ENCODE results near the gene NEK9.

The NEK9 gene

DNA sequence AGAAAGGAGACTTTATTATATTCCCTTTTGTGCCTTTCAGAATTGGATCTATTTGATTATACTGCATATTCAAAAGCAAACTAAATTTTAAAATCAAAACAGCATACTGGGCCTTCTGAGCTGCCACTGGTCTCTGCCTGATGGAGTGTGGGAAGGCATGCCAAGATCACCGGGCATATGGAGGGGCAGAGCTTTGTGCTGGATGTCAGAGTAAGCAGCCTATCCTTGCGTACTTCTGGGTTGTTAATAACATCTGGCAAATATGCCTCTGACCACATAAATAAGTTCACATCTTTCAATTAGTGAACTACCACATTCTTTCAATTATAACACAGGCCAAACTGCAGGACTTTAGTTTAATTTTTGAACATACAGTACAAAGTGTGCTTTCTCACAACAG, 93.9 kb downstream of the NEK9 start:
- no peaks in the 10 kb centered on the region for H3K36me3 ChIP-seq
- no peak overlapping the region for H3K27ac ChIP-seq
- H3K9me3 ChIP-seq, result no peaks in the 10 kb centered on the region

GRCh38 chr14:75030147-75030546, 96.7 kb downstream of the NEK9 start:
- H3K4me3 ChIP-seq (ENCODE audit: low read depth in 1 of 2, low read length in 1 of 2), result no peak overlapping the region
- no peak for TF ChIP-seq CTCF (IDR thresholded peaks at IDR 0.05)
- H3K9me3 ChIP-seq, result no peaks in the 10 kb centered on the region
- no peaks in the 10 kb centered on the region for H3K27me3 ChIP-seq
- no peaks in the 10 kb centered on the region for H3K36me3 ChIP-seq
- no peak overlapping the region for H3K27ac ChIP-seq
- H3K4me1 ChIP-seq (ENCODE audit: control insufficient read depth in 1 of 2, insufficient read depth in 1 of 2, low read depth in 1 of 2, low read length in 1 of 2), result no peaks in the 10 kb centered on the region

More for the DNA sequence above, 93.9 kb downstream of the NEK9 start:
- H3K4me1 ChIP-seq (ENCODE audit: control insufficient read depth in 1 of 2, insufficient read depth in 1 of 2, low read depth in 1 of 2, low read length in 1 of 2), result no peaks in the 10 kb centered on the region
- no peak overlapping the region for H3K4me3 ChIP-seq (ENCODE audit: low read depth in 1 of 2, low read length in 1 of 2)
- no peaks in the 10 kb centered on the region for H3K27me3 ChIP-seq
- TF ChIP-seq CTCF (IDR thresholded peaks at IDR 0.05), result no peak

All from neutrophil (primary cell).